ENCODE data around the gene SSB.
"Not testable (repeated sequence)": the region's sequence is repeated elsewhere in the genome, so short reads cannot be mapped to it uniquely, and the experiment has no call there.

Gene SSB

GRCh38 chr2:169790581-169790980, 8.1 kb upstream of the SSB start:
- no peak for DNase-seq

GRCh38 chr2:169795181-169795580, 3.5 kb upstream of the SSB start:
- no peak for DNase-seq

- DNase-seq: no peak
These were observed 2.2 kb upstream of the SSB start for GRCh38 chr2:169796441-169796840.

GRCh38 chr2:169797601-169798000, 1.1 kb upstream of the SSB start:
- DNase-seq: no peak

GRCh38 chr2:169798397-169798717, 314 bp upstream of the SSB start:
- no peak for DNase-seq

GRCh38 chr2:169803480-169803879, 4.8 kb downstream of the SSB start:
- no peak for DNase-seq

GRCh38 chr2:169806586-169806985, 7.9 kb downstream of the SSB start:
- DNase-seq: no peak

- DNase-seq: no peak
These were observed 9.6 kb downstream of the SSB start for GRCh38 chr2:169808221-169808620.

GRCh38 chr2:169815849-169816248, 17.2 kb downstream of the SSB start:
- no peak for DNase-seq

- not testable (repeated sequence) for DNase-seq
These were observed 18.3 kb downstream of the SSB start for GRCh38 chr2:169816961-169817360.

GRCh38 chr2:169817369-169817768, 18.7 kb downstream of the SSB start:
- DNase-seq: not testable (repeated sequence)

- no peak for DNase-seq
These were observed 19.6 kb downstream of the SSB start for GRCh38 chr2:169818241-169818640.

GRCh38 chr2:169819106-169819505, 20.4 kb downstream of the SSB start:
- DNase-seq: no peak

GRCh38 chr2:169820101-169820500, 21.4 kb downstream of the SSB start:
- DNase-seq: peak; percentile 29

GRCh38 chr2:169822036-169822435, 23.4 kb downstream of the SSB start:
- no peak for DNase-seq

GRCh38 chr2:169822785-169823392, 24.2 kb downstream of the SSB start:
- DNase-seq: no peak

- no peak for DNase-seq
These were observed 25.3 kb downstream of the SSB start for GRCh38 chr2:169823996-169824372.

- peak; percentile 86 for DNase-seq
These were observed 26.0 kb downstream of the SSB start, which contains the start of gene METTL5 for GRCh38 chr2:169824373-169825333. Gene METTL5, minus strand, starts transcription at chr2:169824905. Its CDS starts 308 bp downstream, at chr2:169824597.

GRCh38 chr2:169827272-169828140, 28.8 kb downstream of the SSB start, which contains the start of gene UBR3:
Gene UBR3, plus strand, starts transcription at chr2:169827454. Its CDS starts 54 bp downstream, at chr2:169827508.
- DNase-seq: peak; percentile 93

- peak; percentile 52 for DNase-seq
These were observed 29.6 kb downstream of the SSB start for GRCh38 chr2:169828141-169828811.

GRCh38 chr2:169834401-169834800, 35.7 kb downstream of the SSB start:
- no peak for DNase-seq

GRCh38 chr2:169838743-169839489, 40.2 kb downstream of the SSB start:
- DNase-seq: no peak

Data from activated CD4-positive, alpha-beta T cell treated with anti-CD3 and anti-CD28 coated beads, Interleukin-2, amount 50 U/mL, for 16 hours (primary cell).